Activated CD8-positive, alpha-beta T cell treated with anti-CD3 and anti-CD28 coated beads for 36 hours (primary cell): ENCODE measurements around the gene SOS2. TPM values are rescaled to one million over a fixed set of nuclear protein-coding genes. Genes with fewer than 3 reads are reported as not detected.
A peak's percentile ranks its signal among the peaks of the same experiment; 100 is the strongest.

Experiments
- ATAC-seq: fragments of 200-7000 bp; cut with Tn5 transposase; one replicate; pipeline ENCODE4 v1.10.0; 2021; ENCODE audit warnings: mild to moderate bottlenecking, moderate library complexity
- CTCF ChIA-PET: fragments of 350-600 bp; sonication (Branson Sonifier 250); formaldehyde crosslinking; loops from one replicate; lab custom pipeline; 2021; ENCODE audit warnings: antibody characterized with exemption; lab: Charles Lee
- POLR2A ChIA-PET: fragments of 350-600 bp; sonication (Branson Sonifier 250); formaldehyde crosslinking; loops from one replicate; lab custom pipeline; 2021; ENCODE audit warnings: antibody characterized with exemption; lab: Charles Lee
- DNase-seq: peaks from one replicate; pipeline ENCODE4 v3.0.0-alpha.2; 2020
- H3K27ac Mint-ChIP-seq: one replicate; pipeline ENCODE4 v1.8.0; 2021; ENCODE audit warnings: mild to moderate bottlenecking, mixed read lengths
- H3K27me3 Mint-ChIP-seq: one replicate; pipeline ENCODE4 v1.8.0; 2021; ENCODE audit warnings: mixed read lengths
- H3K36me3 Mint-ChIP-seq: one replicate; pipeline ENCODE4 v1.8.0; 2021; ENCODE audit warnings: low read depth, mixed read lengths
- H3K4me1 Mint-ChIP-seq: one replicate; pipeline ENCODE4 v1.8.0; 2021; ENCODE audit warnings: low read depth, mixed read lengths
- H3K4me3 Mint-ChIP-seq: one replicate; pipeline ENCODE4 v1.8.0; 2021; ENCODE audit warnings: mild to moderate bottlenecking, moderate library complexity, mixed read lengths
- H3K9me3 Mint-ChIP-seq: one replicate; pipeline ENCODE4 v1.8.0; 2021; ENCODE audit warnings: mixed read lengths
- intact Hi-C: fragments of 100-400 bp; cut with micrococcal nuclease; formaldehyde crosslinking; loops from one replicate; pipeline ENCODE4 v1.10.0; 2022
- total RNA-seq, 2 experiments: library from RNA; stranded (reverse); gene quantifications; one replicate each; pipeline ENCODE4 v1.2.3, GENCODE V29; 2021
- TF ChIP-seq, protein P1 (sequence below): fragments of 200-600 bp; IDR thresholded peaks from one replicate; pipeline ENCODE4 v1.8.0; 2022; ENCODE audit warnings: antibody characterized with exemption, mild to moderate bottlenecking

SOS2 gene
- total RNA-seq, 2 experiments from 2014 or later = 14.7 to 16.4 TPM

DNA sequence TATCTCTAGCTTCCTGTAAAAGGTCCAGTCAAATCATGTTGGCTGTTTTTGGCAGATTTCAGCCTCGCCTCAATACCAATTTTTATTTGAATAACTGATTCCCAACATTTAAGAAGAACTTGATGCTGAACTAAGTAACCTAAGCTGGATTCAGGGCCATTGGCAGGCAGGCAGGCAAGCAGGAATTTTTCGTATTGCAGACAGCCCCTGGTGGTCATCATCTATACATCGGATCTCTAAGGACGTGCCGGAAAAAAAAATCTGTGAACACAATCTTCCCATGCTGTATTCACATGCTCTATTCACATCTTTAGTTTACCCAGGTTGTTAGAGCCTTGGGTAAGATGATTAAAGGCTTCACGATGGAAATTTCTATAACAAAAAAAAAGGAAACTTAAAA is 122.0 kb downstream of the SOS2 start:
- TF ChIP-seq, protein P1, sequence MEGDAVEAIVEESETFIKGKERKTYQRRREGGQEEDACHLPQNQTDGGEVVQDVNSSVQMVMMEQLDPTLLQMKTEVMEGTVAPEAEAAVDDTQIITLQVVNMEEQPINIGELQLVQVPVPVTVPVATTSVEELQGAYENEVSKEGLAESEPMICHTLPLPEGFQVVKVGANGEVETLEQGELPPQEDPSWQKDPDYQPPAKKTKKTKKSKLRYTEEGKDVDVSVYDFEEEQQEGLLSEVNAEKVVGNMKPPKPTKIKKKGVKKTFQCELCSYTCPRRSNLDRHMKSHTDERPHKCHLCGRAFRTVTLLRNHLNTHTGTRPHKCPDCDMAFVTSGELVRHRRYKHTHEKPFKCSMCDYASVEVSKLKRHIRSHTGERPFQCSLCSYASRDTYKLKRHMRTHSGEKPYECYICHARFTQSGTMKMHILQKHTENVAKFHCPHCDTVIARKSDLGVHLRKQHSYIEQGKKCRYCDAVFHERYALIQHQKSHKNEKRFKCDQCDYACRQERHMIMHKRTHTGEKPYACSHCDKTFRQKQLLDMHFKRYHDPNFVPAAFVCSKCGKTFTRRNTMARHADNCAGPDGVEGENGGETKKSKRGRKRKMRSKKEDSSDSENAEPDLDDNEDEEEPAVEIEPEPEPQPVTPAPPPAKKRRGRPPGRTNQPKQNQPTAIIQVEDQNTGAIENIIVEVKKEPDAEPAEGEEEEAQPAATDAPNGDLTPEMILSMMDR = no peak
- Mint-ChIP-seq H3K4me1 (peaks cover 37% of the 10 kb centered on the region), H3K36me3 (peaks cover 44% of the 10 kb centered on the region), H3K27ac (no peak overlapping the region), H3K27me3 (no peaks in the 10 kb centered on the region), H3K4me3 (no peak overlapping the region), H3K9me3 (no peaks in the 10 kb centered on the region)
- intact Hi-C loops = loop anchor here (5.0 kb wide), 1 partner anchor 107 kb away; no protein-coding TSS in a partner anchor
- DNase-seq = no peak
- no peak for ATAC-seq
- ChIA-PET CTCF (interaction anchor here (1.3 to 14.4 kb wide), 2 partner anchors 244 to 256 kb away, joined by 3 to 218 read pairs; no protein-coding TSS in a partner anchor), POLR2A (no interaction called here)

DNA sequence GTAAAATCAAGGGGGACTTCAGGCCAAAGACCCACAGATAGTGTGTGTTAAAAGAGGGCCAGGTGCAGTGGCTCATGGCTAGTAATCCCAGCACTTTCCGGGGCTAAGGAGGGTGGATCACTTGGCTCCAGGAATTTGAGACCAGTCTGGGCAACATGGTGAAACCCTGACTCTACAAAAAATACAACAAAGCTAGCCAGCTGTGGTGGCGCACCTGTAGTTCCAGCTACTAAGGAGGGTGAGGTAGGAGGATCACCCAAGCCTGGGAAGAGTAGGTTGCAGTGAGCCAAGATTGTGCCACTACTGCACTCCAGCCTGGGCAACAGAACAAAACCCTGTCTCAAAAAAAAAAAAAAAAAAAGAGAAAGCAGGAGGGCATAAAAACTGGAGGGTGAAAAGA is 123.5 kb downstream of the SOS2 start:
- Mint-ChIP-seq H3K36me3 (peaks cover 45% of the 10 kb centered on the region), H3K27me3 (no peaks in the 10 kb centered on the region), H3K4me1 (peaks cover 40% of the 10 kb centered on the region), H3K4me3 (no peak overlapping the region), H3K9me3 (no peaks in the 10 kb centered on the region), H3K27ac (peak overlapping the region; percentile 33)
- TF ChIP-seq, protein P1 = no peak
- DNase-seq = no peak
- no peak for ATAC-seq
- CTCF ChIA-PET = interaction anchor here (1.7 to 14.4 kb wide), 2 partner anchors 20 to 243 kb away, joined by 4 to 218 read pairs; no protein-coding TSS in a partner anchor
- POLR2A ChIA-PET = interaction anchor here (0.8 to 1.8 kb wide), 5 partner anchors 8 to 107 kb away, joined by 3 to 8 read pairs (median 4); partner anchors contain the start of gene VCPKMT
- intact Hi-C loops = loop anchor here (5.0 kb wide), 1 partner anchor 106 kb away; no protein-coding TSS in a partner anchor

DNA sequence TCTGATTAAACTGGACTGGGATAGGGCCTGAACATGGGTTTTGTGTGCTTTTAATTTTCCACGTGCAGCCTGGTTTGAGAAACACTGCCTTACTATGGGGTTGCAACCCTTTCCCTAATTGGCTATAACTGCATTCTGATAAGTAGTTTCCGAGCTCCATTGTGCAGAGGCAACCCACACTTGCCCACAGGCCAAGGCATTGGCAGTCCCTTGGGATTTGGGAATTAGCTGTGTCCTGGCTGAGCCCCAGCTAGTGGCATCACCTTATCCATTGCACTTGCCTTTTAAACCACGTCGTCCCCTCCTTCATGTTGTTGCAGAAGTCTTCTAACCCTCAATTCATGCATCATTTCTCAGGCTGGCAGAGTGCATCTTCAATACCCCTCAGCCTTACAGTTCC is 125.2 kb downstream of the SOS2 start:
- CTCF ChIA-PET = interaction anchor here (1.7 to 14.4 kb wide), 7 partner anchors 8 to 253 kb away, joined by 4 to 218 read pairs (median 11); partner anchors contain the start of gene NEMF
- intact Hi-C loops = loop anchor here (5.0 kb wide), 1 partner anchor 104 kb away; no protein-coding TSS in a partner anchor
- Mint-ChIP-seq H3K4me3 (no peak overlapping the region), H3K27ac (no peak overlapping the region), H3K36me3 (peaks cover 37% of the 10 kb centered on the region), H3K4me1 (peaks cover 44% of the 10 kb centered on the region), H3K9me3 (no peaks in the 10 kb centered on the region), H3K27me3 (no peaks in the 10 kb centered on the region)
- DNase-seq = no peak
- TF ChIP-seq, protein P1 = no peak
- ATAC-seq = no peak
- POLR2A ChIA-PET = interaction anchor here (0.8 to 1.8 kb wide), 4 partner anchors 10 to 242 kb away, joined by 3 to 8 read pairs (median 4); partner anchors contain the start of gene VCPKMT

DNA sequence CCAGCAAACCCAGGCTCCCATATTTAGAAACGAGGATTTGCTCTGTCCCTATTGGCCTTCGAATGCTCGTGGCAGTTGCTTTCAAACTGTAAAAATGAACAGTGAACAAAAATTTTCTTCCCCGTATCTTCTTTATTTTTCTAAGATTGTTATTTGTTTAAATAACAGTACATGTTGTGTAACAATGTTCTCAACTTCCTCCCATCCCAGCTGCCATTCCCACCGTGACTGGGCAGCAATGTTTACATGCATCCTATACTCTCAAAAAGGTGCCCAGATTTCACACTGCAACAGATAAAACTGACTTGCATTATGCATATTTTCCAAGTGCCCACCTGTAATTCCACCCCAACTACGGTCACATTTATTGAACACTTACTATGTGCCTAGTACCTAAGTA is 127.8 kb downstream of the SOS2 start:
- Mint-ChIP-seq H3K4me1 (peaks cover 52% of the 10 kb centered on the region), H3K4me3 (peak overlapping the region; percentile 68), H3K27ac (peak overlapping the region; percentile 88), H3K9me3 (no peaks in the 10 kb centered on the region), H3K27me3 (no peaks in the 10 kb centered on the region), H3K36me3 (peaks cover 30% of the 10 kb centered on the region)
- POLR2A ChIA-PET = interaction anchor here (1.2 to 4.6 kb wide), 9 partner anchors 8 to 242 kb away, joined by 3 to 23 read pairs (median 6); partner anchors contain the start of gene ARF6
- DNase-seq (no peak), ATAC-seq (no peak)
- CTCF ChIA-PET = interaction anchor here (0.7 to 14.4 kb wide), 13 partner anchors 15 to 253 kb away, joined by 3 to 218 read pairs (median 11); partner anchors contain the start of gene NEMF
- intact Hi-C loops = no loop called here
- TF ChIP-seq, protein P1 = no peak

DNA sequence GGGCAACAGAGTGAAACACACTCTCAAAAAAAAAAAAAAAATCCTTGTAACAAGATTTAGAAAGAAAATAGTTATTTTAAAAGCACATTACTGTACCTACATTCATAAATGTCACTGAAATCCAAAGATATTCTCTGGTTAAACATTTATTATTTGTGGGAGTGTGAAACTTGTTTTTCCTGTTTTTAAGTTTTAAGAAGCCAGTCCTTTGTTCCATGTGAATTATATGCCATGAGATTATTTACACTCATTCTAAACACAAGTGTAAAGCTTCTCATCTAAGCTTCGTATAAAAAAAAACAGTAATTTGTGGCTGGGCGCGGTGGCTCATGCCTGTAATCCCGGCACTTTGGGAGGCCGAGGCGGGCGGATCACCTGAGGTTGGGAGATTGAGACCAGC is 130.0 kb downstream of the SOS2 start:
- ChIA-PET POLR2A (interaction anchor here (1.0 to 4.6 kb wide), 4 partner anchors 15 to 239 kb away, joined by 4 to 23 read pairs (median 6); no protein-coding TSS in a partner anchor), CTCF (interaction anchor here (1.1 to 14.4 kb wide), 11 partner anchors 13 to 249 kb away, joined by 4 to 218 read pairs (median 6); partner anchors contain the start of gene NEMF)
- TF ChIP-seq, protein P1 = no peak
- H3K27ac Mint-ChIP-seq = no peak overlapping the region
- H3K36me3 Mint-ChIP-seq = peaks cover 31% of the 10 kb centered on the region
- H3K27me3 Mint-ChIP-seq = no peaks in the 10 kb centered on the region
- H3K4me1 Mint-ChIP-seq = peaks cover 66% of the 10 kb centered on the region
- H3K9me3 Mint-ChIP-seq = no peaks in the 10 kb centered on the region
- DNase-seq (no peak), ATAC-seq (no peak)
- no peak overlapping the region for H3K4me3 Mint-ChIP-seq
- intact Hi-C loops = no loop called here
